ENCODE results near the gene CPNE2. TPM values are rescaled to one million over a fixed set of nuclear protein-coding genes. Genes with fewer than 3 reads are reported as not detected.

CPNE2 gene
- total RNA-seq, 1 donor from 2014 or later: 8.3 TPM

- H3K4me3 Mint-ChIP-seq: no peak overlapping the region
- ATAC-seq (ENCODE audit: low read depth) (no peak), DNase-seq (no peak)
- H3K9me3 Mint-ChIP-seq: no peaks in the 10 kb centered on the region
- H3K27ac Mint-ChIP-seq: no peak overlapping the region
- peaks cover 33% of the 10 kb centered on the region for H3K4me1 Mint-ChIP-seq
- no peak for TF ChIP-seq CTCF (IDR thresholded peaks at IDR 0.05)
- no peaks in the 10 kb centered on the region for H3K27me3 Mint-ChIP-seq
- ChIA-PET CTCF (no interaction called here), POLR2A (no interaction called here)
- intact Hi-C loops (cut with micrococcal nuclease): no loop called here
- H3K36me3 Mint-ChIP-seq (ENCODE audit: low read depth): peaks cover 15% of the 10 kb centered on the region
These were observed 98.7 kb downstream of the CPNE2 start for GRCh38 chr16:57191056-57191571.

- TF ChIP-seq CTCF (IDR thresholded peaks at IDR 0.05): no peak
- Mint-ChIP-seq H3K27me3 (no peaks in the 10 kb centered on the region), H3K27ac (no peak overlapping the region), H3K9me3 (no peaks in the 10 kb centered on the region), H3K4me1 (peaks cover 25% of the 10 kb centered on the region), H3K36me3 (ENCODE audit: low read depth) (peaks cover 8% of the 10 kb centered on the region), H3K4me3 (no peak overlapping the region)
- DNase-seq: no peak
- ChIA-PET POLR2A (no interaction called here), CTCF (no interaction called here)
- ATAC-seq (ENCODE audit: low read depth): no peak
- intact Hi-C loops (cut with micrococcal nuclease): no loop called here
These were observed 99.8 kb downstream of the CPNE2 start for GRCh38 chr16:57192146-57192545.

- Mint-ChIP-seq H3K9me3 (no peaks in the 10 kb centered on the region), H3K4me3 (no peak overlapping the region), H3K27me3 (no peaks in the 10 kb centered on the region), H3K4me1 (peaks cover 17% of the 10 kb centered on the region), H3K36me3 (ENCODE audit: low read depth) (peaks cover 8% of the 10 kb centered on the region), H3K27ac (no peak overlapping the region)
- no peak for ATAC-seq (ENCODE audit: low read depth)
- ChIA-PET CTCF (no interaction called here), POLR2A (no interaction called here)
- no peak for TF ChIP-seq CTCF (IDR thresholded peaks at IDR 0.05)
- intact Hi-C loops (cut with micrococcal nuclease): no loop called here
- no peak for DNase-seq
These were observed 100.5 kb downstream of the CPNE2 start for GRCh38 chr16:57192720-57193486.

GRCh38 chr16:57194512-57194911, 102.1 kb downstream of the CPNE2 start:
- no peak for TF ChIP-seq CTCF (IDR thresholded peaks at IDR 0.05)
- Mint-ChIP-seq H3K4me1 (peaks cover 10% of the 10 kb centered on the region), H3K4me3 (no peak overlapping the region), H3K9me3 (no peaks in the 10 kb centered on the region), H3K27ac (no peak overlapping the region), H3K36me3 (ENCODE audit: low read depth) (peaks cover 11% of the 10 kb centered on the region), H3K27me3 (no peaks in the 10 kb centered on the region)
- no peak for ATAC-seq (ENCODE audit: low read depth)
- no peak for DNase-seq
- intact Hi-C loops (cut with micrococcal nuclease): no loop called here
- POLR2A ChIA-PET: interaction anchor here (1.4 kb wide), 1 partner anchor 9 kb away, joined by 6 read pairs; the partner anchor contains the start of genes PSME3IP1 and RSPRY1
- CTCF ChIA-PET: no interaction called here

GRCh38 chr16:57196286-57196685, 103.9 kb downstream of the CPNE2 start:
- ATAC-seq (ENCODE audit: low read depth) (no peak), DNase-seq (no peak)
- no peaks in the 10 kb centered on the region for H3K27me3 Mint-ChIP-seq
- POLR2A ChIA-PET: no interaction called here
- TF ChIP-seq CTCF (IDR thresholded peaks at IDR 0.05): no peak
- H3K4me3 Mint-ChIP-seq: no peak overlapping the region
- no peak overlapping the region for H3K27ac Mint-ChIP-seq
- CTCF ChIA-PET: no interaction called here
- H3K9me3 Mint-ChIP-seq: no peaks in the 10 kb centered on the region
- peaks cover 3% of the 10 kb centered on the region for H3K4me1 Mint-ChIP-seq
- intact Hi-C loops (cut with micrococcal nuclease): no loop called here
- peaks cover 9% of the 10 kb centered on the region for H3K36me3 Mint-ChIP-seq (ENCODE audit: low read depth)
